Right cardiac atrium (tissue), 5 donors: ENCODE data around the gene ABCC1. TPM values are rescaled to one million over a fixed set of nuclear protein-coding genes. Genes with fewer than 3 reads are reported as not detected.
A peak's percentile ranks its signal among the peaks of the same experiment; 100 is the strongest.

Experiments used
- ATAC-seq, 2 donors: fragments of 200-7000 bp; cut with Tn5 transposase; one replicate each; pipeline versions ENCODE4 v1.8.0 to v1.9.1; 2020; ENCODE audit warnings: moderate library complexity in 2 of 2, mild to moderate bottlenecking in 1 of 2
- DNase-seq, 3 donors: peaks; one replicate each; pipeline ENCODE4 v3.0.0-alpha.2; 2020
- H3K27ac ChIP-seq: one replicate; pipeline ENCODE4 v1.5.1; 2013; ENCODE audit warnings: mild to moderate bottlenecking, low read length, control low read depth, moderate library complexity
- H3K27me3 ChIP-seq: one replicate; pipeline ENCODE4 v1.6.1; 2013; ENCODE audit not compliant: control insufficient read depth, insufficient read depth
- H3K4me1 ChIP-seq: one replicate; pipeline ENCODE4 v1.6.1; 2013; ENCODE audit warnings: low read length; ENCODE audit not compliant: control insufficient read depth, insufficient read depth
- H3K4me3 ChIP-seq: one replicate; pipeline ENCODE4 v1.5.1; 2013; ENCODE audit warnings: low read length, control low read depth
- H3K9me3 ChIP-seq: one replicate; pipeline ENCODE4 v1.6.1; 2013; ENCODE audit warnings: low read length; ENCODE audit not compliant: control insufficient read depth
- WGBS: extraction: QIAGEN DNeasy Blood & Tissue Kit; methylation state at CpG from one replicate; pipeline ENCODE4 v1.1.7; 2013; 5-methylcytosine and 5-hydroxymethylcytosine counted together
- intact Hi-C, 4 donors: fragments of 100-400 bp; cut with DNase I; formaldehyde crosslinking; loops; one replicate each; pipeline versions ENCODE4 v1.11.0 to v1.14.0; 2022 to 2023
- long read RNA-seq, 4 donors: library from polyadenylated mRNA; unstranded; transcript quantifications; one replicate each; pipeline ENCODE4 v2.0.0, GENCODE V29; 2020 to 2021
- polyA plus RNA-seq: library from polyadenylated mRNA; stranded (reverse); fragments of 200-250 nt; gene quantifications from one replicate; pipeline ENCODE4 v1.2.3, GENCODE V29; 2013
- total RNA-seq, 4 donors: library from RNA; stranded (reverse); fragmentation: NEBNext Ultra II Directional; extraction: Animal tissue kit (Norgen Biotek cat#: 25700); gene quantifications; one replicate each; pipeline ENCODE4 v1.2.1, GENCODE V29; 2021
- donor health status: healthy with polysubstance abuse.
- donor health status: DM: no; HTN: yes; CAD: no.
- donor health status: DM: no; HTN: no; CAD: no.
- donor health status: DM: no; HTN: yes; CAD: no; lungs with severe emphysema.
- donor health status: DM: yes; HTN: yes; CAD: no.

ABCC1 gene
- 10 to 100 TPM; 17.4 to 30.9 (median 26.0) TPM for total RNA-seq
- polyA plus RNA-seq = 9.7 TPM
- long read RNA-seq, donor 1, partial matches to known transcripts = 27 of 40 reads
- long read RNA-seq, donor 1, other reads (novel, unspliced or antisense) = 13 of 40 reads
- long read RNA-seq, donor 2, full-length matches to known transcripts = 6 of 22 reads
- long read RNA-seq, donor 2, partial matches to known transcripts = 8 of 22 reads
- long read RNA-seq, donor 2, other reads (novel, unspliced or antisense) = 8 of 22 reads
- long read RNA-seq, donor 3, partial matches to known transcripts = 37 of 50 reads
- long read RNA-seq, donor 3, other reads (novel, unspliced or antisense) = 13 of 50 reads
- long read RNA-seq, donor 4, full-length matches to known transcripts = 4 of 19 reads
- long read RNA-seq, donor 4, partial matches to known transcripts = 11 of 19 reads
- long read RNA-seq, donor 4, other reads (novel, unspliced or antisense) = 4 of 19 reads

- DNase-seq = peak; percentile 41 to 76 (median 72)
- intact Hi-C loops = loop anchor here in 2 of 4 donors (10.0 kb wide), 2 partner anchors 45 to 85 kb away; no protein-coding TSS in a partner anchor
These were observed at the start of gene ABCC1 for GRCh38 chr16:15949210-15950160. TSS of gene ABCC1 (plus strand) at chr16:15949616. CDS start at chr16:15949752, 136 bp downstream.

GRCh38 chr16:15900357-15900756 is 49.1 kb upstream of the ABCC1 start:
- 94% methylated on average over 3 of the region's 3 CpGs for WGBS

More at GRCh38 chr16:15949210-15950160, at the start of gene ABCC1:
- Histone ChIP-seq H3K4me3 (peak within 1 kb of the TSS; percentile 99), H3K9me3 (no peaks in the 10 kb centered on the region), H3K27me3 (no peaks in the 10 kb centered on the region), H3K27ac (peak within 1 kb of the TSS; percentile 76), H3K4me1 (peaks cover 7% of the 10 kb centered on the region)
- whole genome bisulfite sequencing = under 1% methylated on average over 98 of the region's 112 CpGs
- ATAC-seq = peak; percentile 60 to 71

GRCh38 chr16:15900901-15901500 is 48.4 kb upstream of the ABCC1 start:
- no peak for ATAC-seq
- H3K4me1 ChIP-seq = no peaks in the 10 kb centered on the region
- H3K27me3 ChIP-seq = no peaks in the 10 kb centered on the region
- no peak overlapping the region for H3K27ac ChIP-seq
- intact Hi-C loops = no loop called here
- no peaks in the 10 kb centered on the region for H3K9me3 ChIP-seq
- no peak for DNase-seq
- 66% methylated on average over 6 of the region's 6 CpGs for WGBS
- H3K4me3 ChIP-seq = no peak overlapping the region

More at GRCh38 chr16:15900357-15900756, 49.1 kb upstream of the ABCC1 start:
- H3K4me1 ChIP-seq = no peaks in the 10 kb centered on the region
- DNase-seq (no peak), ATAC-seq (no peak)
- intact Hi-C loops = no loop called here
- H3K4me3 ChIP-seq = no peak overlapping the region
- H3K27ac ChIP-seq = no peak overlapping the region
- H3K9me3 ChIP-seq = no peaks in the 10 kb centered on the region
- H3K27me3 ChIP-seq = no peaks in the 10 kb centered on the region

- intact Hi-C loops = no loop called here
- no peaks in the 10 kb centered on the region for H3K4me1 ChIP-seq
- WGBS = 96% methylated on average over 5 of the region's 5 CpGs
- H3K27ac ChIP-seq = no peak overlapping the region
- ATAC-seq = no peak
- no peaks in the 10 kb centered on the region for H3K9me3 ChIP-seq
- H3K4me3 ChIP-seq = no peak overlapping the region
- DNase-seq = no peak
- H3K27me3 ChIP-seq = no peaks in the 10 kb centered on the region
These were observed 45.5 kb upstream of the ABCC1 start for GRCh38 chr16:15903960-15904359.

- no peaks in the 10 kb centered on the region for H3K27me3 ChIP-seq
- WGBS = 77% methylated on average over 2 of the region's 2 CpGs
- ATAC-seq (no peak), DNase-seq (no peak)
- H3K27ac ChIP-seq = no peak overlapping the region
- no peaks in the 10 kb centered on the region for H3K4me1 ChIP-seq
- no peaks in the 10 kb centered on the region for H3K9me3 ChIP-seq
- no peak overlapping the region for H3K4me3 ChIP-seq
- intact Hi-C loops = no loop called here
These were observed 43.0 kb upstream of the ABCC1 start for GRCh38 chr16:15906439-15906838.

GRCh38 chr16:15907863-15908478 is 41.4 kb upstream of the ABCC1 start:
- Histone ChIP-seq H3K27me3 (no peaks in the 10 kb centered on the region), H3K4me3 (no peak overlapping the region), H3K27ac (no peak overlapping the region), H3K4me1 (no peaks in the 10 kb centered on the region), H3K9me3 (no peaks in the 10 kb centered on the region)
- DNase-seq (no peak), ATAC-seq (peak in 1 of 2 donors; percentile 73)
- intact Hi-C loops = no loop called here
- 75% methylated on average over 7 of the region's 7 CpGs for WGBS

GRCh38 chr16:15911198-15911597 is 38.2 kb upstream of the ABCC1 start:
- no peak for DNase-seq
- Histone ChIP-seq H3K27me3 (no peaks in the 10 kb centered on the region), H3K4me3 (no peak overlapping the region), H3K27ac (no peak overlapping the region), H3K9me3 (no peaks in the 10 kb centered on the region), H3K4me1 (no peaks in the 10 kb centered on the region)
- 96% methylated on average over 3 of the region's 3 CpGs for WGBS
- ATAC-seq = no peak
- intact Hi-C loops = no loop called here

GRCh38 chr16:15913046-15913698 is 36.2 kb upstream of the ABCC1 start:
- H3K9me3 ChIP-seq = no peaks in the 10 kb centered on the region
- H3K4me3 ChIP-seq = no peak overlapping the region
- H3K27ac ChIP-seq = no peak overlapping the region
- H3K27me3 ChIP-seq = no peaks in the 10 kb centered on the region
- ATAC-seq (no peak), DNase-seq (no peak)
- H3K4me1 ChIP-seq = no peaks in the 10 kb centered on the region
- intact Hi-C loops = no loop called here
- WGBS = 75% methylated on average over 7 of the region's 7 CpGs

- intact Hi-C loops = no loop called here
- Histone ChIP-seq H3K4me1 (no peaks in the 10 kb centered on the region), H3K27me3 (no peaks in the 10 kb centered on the region), H3K9me3 (no peaks in the 10 kb centered on the region), H3K4me3 (no peak overlapping the region), H3K27ac (no peak overlapping the region)
- 80% methylated on average over 5 of the region's 5 CpGs for WGBS
- DNase-seq = no peak
- no peak for ATAC-seq
These were observed 33.8 kb upstream of the ABCC1 start for GRCh38 chr16:15915555-15916081.

- Histone ChIP-seq H3K27me3 (no peaks in the 10 kb centered on the region), H3K4me3 (no peak overlapping the region), H3K4me1 (no peaks in the 10 kb centered on the region), H3K27ac (no peak overlapping the region), H3K9me3 (no peaks in the 10 kb centered on the region)
- intact Hi-C loops = no loop called here
- DNase-seq = no peak
- WGBS = 82% methylated on average over 8 of the region's 8 CpGs
- no peak for ATAC-seq
These were observed 33.1 kb upstream of the ABCC1 start for GRCh38 chr16:15916323-15916722.
